Endothelial cell (in vitro differentiated cells): ENCODE results near the gene DBN1. TPM values are rescaled to one million over a fixed set of nuclear protein-coding genes. Genes with fewer than 3 reads are reported as not detected.
"Not testable (repeated sequence)": the region's sequence is repeated elsewhere in the genome, so short reads cannot be mapped to it uniquely, and the experiment has no call there.

ENCODE experiments used
- DNase-seq: peaks from one replicate; pipeline ENCODE4 v3.0.0; 2021; ENCODE audit warnings: low spot score
- H3K27ac Mint-ChIP-seq: one replicate; pipeline ENCODE4 v1.8.0; 2021; ENCODE audit warnings: mixed read lengths, inconsistent platforms; ENCODE audit not compliant: unreplicated experiment
- H3K27me3 Mint-ChIP-seq: one replicate; pipeline ENCODE4 v1.8.0; 2021; ENCODE audit warnings: mild to moderate bottlenecking, moderate library complexity, mixed read lengths, inconsistent platforms; ENCODE audit not compliant: unreplicated experiment
- H3K36me3 Mint-ChIP-seq: one replicate; pipeline ENCODE4 v1.8.0; 2021; ENCODE audit warnings: mild to moderate bottlenecking, low read depth, mixed read lengths, inconsistent platforms; ENCODE audit not compliant: unreplicated experiment
- H3K4me1 Mint-ChIP-seq: one replicate; pipeline ENCODE4 v1.8.0; 2021; ENCODE audit warnings: mild to moderate bottlenecking, mixed read lengths, inconsistent platforms; ENCODE audit not compliant: unreplicated experiment
- H3K4me3 Mint-ChIP-seq: one replicate; pipeline ENCODE4 v1.8.0; 2021; ENCODE audit warnings: mild to moderate bottlenecking, mixed read lengths, inconsistent platforms; ENCODE audit not compliant: unreplicated experiment
- H3K9me3 Mint-ChIP-seq: one replicate; pipeline ENCODE4 v1.8.0; 2021; ENCODE audit warnings: mixed read lengths, inconsistent platforms; ENCODE audit not compliant: unreplicated experiment
- total RNA-seq: library from RNA; stranded (reverse); fragmentation: NEBNext Ultra II Directional; extraction: Animal tissue kit (Norgen Biotek cat#: 25700); gene quantifications from one replicate; pipeline ENCODE4 v1.2.1, GENCODE V29; 2021; ENCODE audit not compliant: unreplicated experiment
- TF ChIP-seq, protein P1 (sequence below): fragments of 200-600 bp; sonication (generic); IDR thresholded peaks from one replicate; pipeline ENCODE4 v1.5.0; 2021; ENCODE audit warnings: antibody characterized with exemption; ENCODE audit not compliant: unreplicated experiment

Gene DBN1
- total RNA-seq, 1 donor from 2014 or later = 315 TPM

DNA sequence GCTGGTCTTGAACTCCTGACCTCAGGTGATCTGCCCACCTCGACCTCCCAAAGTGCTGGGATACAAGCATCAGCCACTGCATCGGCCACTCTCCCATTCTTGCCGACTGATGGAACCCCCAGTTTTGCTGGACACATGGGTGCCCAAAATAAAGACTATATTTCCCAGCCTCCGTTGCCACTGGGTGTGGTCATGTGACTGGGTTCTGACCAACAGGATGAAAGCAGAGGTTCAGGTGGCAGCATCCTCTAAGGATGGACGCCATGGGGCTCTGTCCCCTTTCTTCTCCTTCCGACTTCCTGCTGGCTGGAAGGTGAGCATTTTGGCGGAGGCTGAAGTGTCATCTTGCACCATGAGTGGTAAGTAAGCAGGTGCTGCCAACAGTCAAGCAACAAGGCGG is 13.7 kb upstream of the DBN1 start:
- no peak for DNase-seq
- Mint-ChIP-seq H3K27me3 (peaks cover 17% of the 10 kb centered on the region), H3K4me1 (peaks cover 19% of the 10 kb centered on the region), H3K4me3 (peak overlapping the region; percentile 71), H3K36me3 (peaks cover 34% of the 10 kb centered on the region), H3K9me3 (no peaks in the 10 kb centered on the region), H3K27ac (no peak overlapping the region)
- TF ChIP-seq, protein P1, sequence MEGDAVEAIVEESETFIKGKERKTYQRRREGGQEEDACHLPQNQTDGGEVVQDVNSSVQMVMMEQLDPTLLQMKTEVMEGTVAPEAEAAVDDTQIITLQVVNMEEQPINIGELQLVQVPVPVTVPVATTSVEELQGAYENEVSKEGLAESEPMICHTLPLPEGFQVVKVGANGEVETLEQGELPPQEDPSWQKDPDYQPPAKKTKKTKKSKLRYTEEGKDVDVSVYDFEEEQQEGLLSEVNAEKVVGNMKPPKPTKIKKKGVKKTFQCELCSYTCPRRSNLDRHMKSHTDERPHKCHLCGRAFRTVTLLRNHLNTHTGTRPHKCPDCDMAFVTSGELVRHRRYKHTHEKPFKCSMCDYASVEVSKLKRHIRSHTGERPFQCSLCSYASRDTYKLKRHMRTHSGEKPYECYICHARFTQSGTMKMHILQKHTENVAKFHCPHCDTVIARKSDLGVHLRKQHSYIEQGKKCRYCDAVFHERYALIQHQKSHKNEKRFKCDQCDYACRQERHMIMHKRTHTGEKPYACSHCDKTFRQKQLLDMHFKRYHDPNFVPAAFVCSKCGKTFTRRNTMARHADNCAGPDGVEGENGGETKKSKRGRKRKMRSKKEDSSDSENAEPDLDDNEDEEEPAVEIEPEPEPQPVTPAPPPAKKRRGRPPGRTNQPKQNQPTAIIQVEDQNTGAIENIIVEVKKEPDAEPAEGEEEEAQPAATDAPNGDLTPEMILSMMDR = no peak

DNA sequence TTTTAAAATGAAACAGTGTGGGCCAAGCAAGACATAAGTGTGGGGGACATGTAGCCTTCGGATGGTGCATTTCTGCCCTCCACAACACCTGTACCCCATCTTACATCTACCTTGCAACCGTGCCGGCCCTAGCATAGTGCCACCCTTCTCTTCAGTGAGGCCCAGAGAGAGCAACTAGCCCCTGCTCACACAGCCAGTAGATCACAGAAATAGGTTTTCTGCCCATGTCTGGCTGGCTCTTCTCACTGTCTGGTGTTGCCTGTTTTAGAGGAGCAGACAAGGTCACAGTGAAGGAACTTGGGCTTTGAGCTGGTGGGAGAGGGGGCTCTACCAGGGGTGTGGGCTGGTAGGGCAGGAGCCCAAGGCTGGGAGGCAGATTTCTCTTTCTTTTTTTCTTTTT is 12.8 kb upstream of the DBN1 start:
- no peaks in the 10 kb centered on the region for H3K9me3 Mint-ChIP-seq
- H3K4me1 Mint-ChIP-seq = peaks cover 17% of the 10 kb centered on the region
- H3K27me3 Mint-ChIP-seq = peaks cover 17% of the 10 kb centered on the region
- H3K4me3 Mint-ChIP-seq = peak overlapping the region; percentile 47
- TF ChIP-seq, protein P1 = no peak
- H3K27ac Mint-ChIP-seq = no peak overlapping the region
- no peak for DNase-seq
- H3K36me3 Mint-ChIP-seq = peaks cover 32% of the 10 kb centered on the region

DNA sequence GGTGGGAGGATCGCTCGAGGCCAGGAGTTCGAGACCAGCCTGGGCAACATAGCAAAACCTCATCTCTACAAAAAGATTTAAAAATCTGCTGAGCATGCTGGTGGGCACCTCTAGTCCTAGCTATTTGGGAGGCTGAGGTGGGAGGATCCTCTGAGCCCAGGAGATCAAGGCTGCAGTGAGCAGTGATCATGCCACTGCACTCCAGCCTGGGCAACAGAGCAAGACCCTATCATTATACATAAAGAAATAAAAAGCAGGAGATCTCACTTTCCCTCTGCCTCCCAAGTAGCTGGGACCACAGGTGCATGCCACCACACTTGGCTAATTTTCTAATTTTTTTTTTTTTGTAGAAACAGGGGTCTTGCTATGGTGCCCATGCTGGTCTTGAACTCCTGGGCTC is 12.3 kb upstream of the DBN1 start:
- not testable (repeated sequence) for H3K4me3 Mint-ChIP-seq, DNase-seq, H3K9me3 Mint-ChIP-seq
- Mint-ChIP-seq H3K27me3 (peaks cover 17% of the 10 kb centered on the region), H3K27ac (peak overlapping the region; percentile 64), H3K4me1 (peaks cover 15% of the 10 kb centered on the region), H3K36me3 (peaks cover 30% of the 10 kb centered on the region)

DNA sequence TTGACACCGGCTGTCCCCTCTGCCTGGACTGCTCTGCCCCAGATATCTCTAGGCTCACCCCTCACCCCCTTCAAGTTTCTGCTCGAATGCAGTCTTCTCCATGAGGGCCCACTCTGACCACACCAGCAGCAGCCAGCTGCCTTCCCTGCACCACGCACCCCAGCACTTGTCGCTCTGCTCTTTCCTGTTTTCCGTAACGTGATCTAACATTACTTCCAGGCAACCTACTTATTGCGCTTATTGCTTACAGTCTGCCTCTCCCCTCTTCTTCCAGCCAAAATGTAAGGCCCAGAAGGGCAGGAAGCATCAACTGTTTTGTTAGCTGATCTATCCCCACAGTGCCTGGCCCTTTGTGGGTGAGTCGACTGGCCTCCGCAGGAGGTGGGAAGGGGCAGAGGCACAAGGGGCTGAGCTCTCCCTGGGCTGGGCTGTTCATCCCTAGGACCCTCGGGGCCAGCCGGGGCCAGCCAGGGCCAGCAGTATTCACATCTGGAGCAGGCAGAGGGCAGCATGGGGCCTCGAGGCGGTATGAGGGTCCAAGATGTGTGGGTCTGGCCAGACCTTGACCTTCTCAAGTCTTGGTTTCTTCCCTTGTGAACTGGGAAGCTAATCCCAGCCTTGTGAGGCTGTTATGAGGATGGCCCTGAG is 11.6 kb upstream of the DBN1 start:
- TF ChIP-seq, protein P1 = no peak
- no peak for DNase-seq
- H3K27ac Mint-ChIP-seq = peak overlapping the region; percentile 5
- H3K9me3 Mint-ChIP-seq = no peaks in the 10 kb centered on the region
- peaks cover 15% of the 10 kb centered on the region for H3K4me1 Mint-ChIP-seq
- peaks cover 31% of the 10 kb centered on the region for H3K36me3 Mint-ChIP-seq
- H3K27me3 Mint-ChIP-seq = peaks cover 17% of the 10 kb centered on the region
- H3K4me3 Mint-ChIP-seq = peak overlapping the region; percentile 64

DNA sequence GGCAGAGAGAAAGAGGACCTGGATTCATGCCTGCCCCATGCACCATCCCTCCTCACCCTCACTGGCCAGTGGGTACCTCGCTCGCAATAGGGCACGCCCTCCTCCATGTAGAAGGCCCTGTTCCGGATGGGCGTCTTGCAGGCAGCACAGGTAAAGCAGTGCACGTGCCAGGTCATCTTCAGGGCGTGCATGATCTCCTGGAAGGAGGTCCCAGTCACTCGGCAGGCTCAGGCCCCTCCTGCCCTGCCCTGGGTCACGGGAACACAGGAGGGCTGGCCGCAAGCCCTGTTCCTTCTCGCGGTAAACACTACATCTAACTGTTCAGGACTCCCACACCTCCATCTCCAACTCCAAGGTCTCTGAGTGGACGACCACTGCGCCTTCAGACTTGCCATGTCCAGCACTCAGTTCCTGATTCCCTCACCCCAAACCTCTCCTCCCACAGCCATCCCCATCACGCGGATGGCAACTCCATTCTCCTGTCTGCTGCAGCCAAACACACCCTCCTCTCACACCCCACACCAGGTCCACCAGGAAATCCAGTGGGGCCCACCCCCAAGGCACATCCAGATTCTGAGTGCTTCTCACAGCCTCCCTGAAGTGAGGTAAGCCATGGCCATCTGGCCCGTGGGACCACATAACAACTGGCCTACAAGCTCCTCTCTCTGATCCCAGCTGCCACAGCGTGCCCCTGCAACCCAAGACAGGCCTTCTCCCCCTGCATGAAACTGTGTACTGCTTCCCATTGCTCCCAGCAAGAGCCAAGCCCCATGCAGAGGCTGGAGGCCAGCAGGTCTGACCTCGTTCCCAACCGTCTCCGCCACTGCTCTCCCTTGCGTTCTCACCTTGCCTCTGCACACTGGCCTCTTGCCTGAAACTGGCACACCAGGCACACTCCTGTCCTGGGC is 10.8 kb upstream of the DBN1 start:
- Mint-ChIP-seq H3K4me3 (peak overlapping the region; percentile 64), H3K27ac (peak overlapping the region; percentile 5), H3K9me3 (no peaks in the 10 kb centered on the region), H3K27me3 (peaks cover 20% of the 10 kb centered on the region), H3K4me1 (peaks cover 21% of the 10 kb centered on the region), H3K36me3 (peaks cover 37% of the 10 kb centered on the region)
- DNase-seq = no peak
- TF ChIP-seq, protein P1 = no peak
